A549 (cell line): ENCODE data around the gene ASMT.

Experiments used
- CEBPB ChIP-seq, 2 experiments: fragments of >200 bp in 1 of 2; sonication (Bioruptor Twin) in 1 of 2; formaldehyde crosslinking in 1 of 2; IDR thresholded peaks; 2 replicates each; pipeline ENCODE4 v1.6.1; 2012 to 2016
- CTCF ChIP-seq: fragments of >200 bp; sonication (Bioruptor Twin); formaldehyde crosslinking; IDR thresholded peaks from 3 replicates; pipeline ENCODE4 v1.5.1; 2016
- EP300 ChIP-seq, 2 experiments: fragments of >200 bp; sonication (Bioruptor Twin); formaldehyde crosslinking; IDR thresholded peaks; 2 replicates in 1 of 2; 3 replicates in 1 of 2; pipeline ENCODE4 v1.6.1; 2016 to 2017
- ESRRA ChIP-seq: fragments of 150-350 bp; IDR thresholded peaks from 2 replicates; pipeline ENCODE4 v1.6.1; 2014; ENCODE audit warnings: mild to moderate bottlenecking, low read length, borderline replicate concordance
- HDAC2 ChIP-seq: fragments of 200-600 bp; sonication (generic); IDR thresholded peaks from 2 replicates; pipeline ENCODE4 v1.6.1; 2016
- PBX3 ChIP-seq: IDR thresholded peaks from 2 replicates; pipeline ENCODE4 v1.6.1; 2012
- POLR2A ChIP-seq: IDR thresholded peaks from 2 replicates; pipeline ENCODE4 v1.6.1; 2012; ENCODE audit warnings: mild to moderate bottlenecking, low read length
- POLR2AphosphoS2 ChIP-seq: conservative IDR thresholded peaks from 2 replicates; pipeline ENCODE4 v1.6.1; 2012; ENCODE audit warnings: low read length, improper control_type of control experiment, inconsistent platforms
- RAD21 ChIP-seq, 2 experiments: fragments of >200 bp in 1 of 2; sonication (Bioruptor Twin) in 1 of 2; formaldehyde crosslinking in 1 of 2; IDR thresholded peaks in 1 of 2; conservative IDR thresholded peaks in 1 of 2; 2 replicates in 1 of 2; 3 replicates in 1 of 2; pipeline ENCODE4 v1.6.1; 2012 to 2018; ENCODE audit warnings: inconsistent platforms in 1 of 2

- TF ChIP-seq HDAC2 (no peak), ESRRA (no peak), PBX3 (no peak), CEBPB (IDR thresholded peaks at IDR 0.05) (no peak), CTCF (no peak), RAD21 (conservative IDR thresholded peaks at IDR 0.05 in 1 of 2, IDR thresholded peaks at IDR 0.05 in 1 of 2) (no peak), POLR2A (no peak), POLR2AphosphoS2 (no peak), EP300 (IDR thresholded peaks at IDR 0.05) (no peak)
These were observed 31.1 kb downstream of the ASMT start for GRCh38 chrX:1646009-1646408.
